ENCODE measurements around the gene SLC4A11.
"Not testable (repeated sequence)": the region's sequence is repeated elsewhere in the genome, so short reads cannot be mapped to it uniquely, and the experiment has no call there.

GRCh38 chr20:3215359-3215917, 23.6 kb downstream of the SLC4A11 start:
- TF ChIP-seq, protein P1, sequence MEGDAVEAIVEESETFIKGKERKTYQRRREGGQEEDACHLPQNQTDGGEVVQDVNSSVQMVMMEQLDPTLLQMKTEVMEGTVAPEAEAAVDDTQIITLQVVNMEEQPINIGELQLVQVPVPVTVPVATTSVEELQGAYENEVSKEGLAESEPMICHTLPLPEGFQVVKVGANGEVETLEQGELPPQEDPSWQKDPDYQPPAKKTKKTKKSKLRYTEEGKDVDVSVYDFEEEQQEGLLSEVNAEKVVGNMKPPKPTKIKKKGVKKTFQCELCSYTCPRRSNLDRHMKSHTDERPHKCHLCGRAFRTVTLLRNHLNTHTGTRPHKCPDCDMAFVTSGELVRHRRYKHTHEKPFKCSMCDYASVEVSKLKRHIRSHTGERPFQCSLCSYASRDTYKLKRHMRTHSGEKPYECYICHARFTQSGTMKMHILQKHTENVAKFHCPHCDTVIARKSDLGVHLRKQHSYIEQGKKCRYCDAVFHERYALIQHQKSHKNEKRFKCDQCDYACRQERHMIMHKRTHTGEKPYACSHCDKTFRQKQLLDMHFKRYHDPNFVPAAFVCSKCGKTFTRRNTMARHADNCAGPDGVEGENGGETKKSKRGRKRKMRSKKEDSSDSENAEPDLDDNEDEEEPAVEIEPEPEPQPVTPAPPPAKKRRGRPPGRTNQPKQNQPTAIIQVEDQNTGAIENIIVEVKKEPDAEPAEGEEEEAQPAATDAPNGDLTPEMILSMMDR (IDR thresholded peaks at IDR 0.05), result not testable (repeated sequence)
- TF ChIP-seq POLR2A (IDR thresholded peaks at IDR 0.05), result not testable (repeated sequence)

Data from lower leg skin (tissue), 3 donors.